Umbilical cord (tissue), 2 donors: ENCODE measurements around the gene TMPRSS3. TPM values are rescaled to one million over a fixed set of nuclear protein-coding genes. Genes with fewer than 3 reads are reported as not detected.

Experiments used
- DNase-seq: peaks from one replicate; pipeline ENCODE4 v3.0.0-alpha.2; 2015; ENCODE audit warnings: low spot score
- total RNA-seq: library from RNA; depleted of rRNA; stranded (reverse); fragments of >200 nt; gene quantifications from one replicate; pipeline ENCODE4 v1.2.3, GENCODE V29; 2014; ENCODE audit warnings: low replicate concordance; ENCODE audit not compliant: insufficient read depth

TMPRSS3 gene
- total RNA-seq, 1 donor from 2014 or later: 1.7 TPM

- no peak for DNase-seq
These were observed 21.9 kb downstream of the TMPRSS3 start for GRCh38 chr21:42373908-42374455.

- no peak for DNase-seq
These were observed 22.5 kb downstream of the TMPRSS3 start for GRCh38 chr21:42373196-42373907.

- no peak for DNase-seq
These were observed 24.8 kb downstream of the TMPRSS3 start for GRCh38 chr21:42370894-42371654.

- no peak for DNase-seq
These were observed 26.0 kb downstream of the TMPRSS3 start for GRCh38 chr21:42369821-42370220.

GRCh38 chr21:42367367-42368165 lies 28.3 kb downstream of the TMPRSS3 start:
- no peak for DNase-seq

- peak; percentile 2 for DNase-seq
These were observed 29.4 kb downstream of the TMPRSS3 start, which contains the start of gene TFF1 for GRCh38 chr21:42366292-42367010. TFF1 (minus strand) TSS chr21:42366535; CDS start chr21:42366495, 40 bp downstream.

- DNase-seq: no peak
These were observed 30.1 kb downstream of the TMPRSS3 start for GRCh38 chr21:42365770-42366169.

GRCh38 chr21:42364304-42364865 lies 31.5 kb downstream of the TMPRSS3 start:
- DNase-seq: no peak

GRCh38 chr21:42363312-42363711 lies 32.5 kb downstream of the TMPRSS3 start:
- no peak for DNase-seq

- DNase-seq: no peak
These were observed 33.2 kb downstream of the TMPRSS3 start for GRCh38 chr21:42362700-42363099.

- DNase-seq: no peak
These were observed 33.7 kb downstream of the TMPRSS3 start for GRCh38 chr21:42362198-42362597.

GRCh38 chr21:42361286-42361685 lies 34.6 kb downstream of the TMPRSS3 start:
- DNase-seq: no peak

GRCh38 chr21:42360317-42360716 lies 35.5 kb downstream of the TMPRSS3 start:
- DNase-seq: no peak

- DNase-seq: no peak
These were observed 36.9 kb downstream of the TMPRSS3 start for GRCh38 chr21:42358937-42359336.

GRCh38 chr21:42358261-42358660 lies 37.6 kb downstream of the TMPRSS3 start:
- DNase-seq: no peak

GRCh38 chr21:42357307-42357706 lies 38.5 kb downstream of the TMPRSS3 start:
- DNase-seq: no peak

- no peak for DNase-seq
These were observed 39.2 kb downstream of the TMPRSS3 start for GRCh38 chr21:42356650-42357049.

- DNase-seq: no peak
These were observed 39.8 kb downstream of the TMPRSS3 start for GRCh38 chr21:42356046-42356445.

- DNase-seq: no peak
These were observed 42.2 kb downstream of the TMPRSS3 start for GRCh38 chr21:42353623-42354022.

GRCh38 chr21:42352441-42353095 lies 43.3 kb downstream of the TMPRSS3 start:
- DNase-seq: no peak
